Measurements from ENCODE around the gene SH3PXD2B. TPM values are rescaled to one million over a fixed set of nuclear protein-coding genes. Genes with fewer than 3 reads are reported as not detected.

The SH3PXD2B gene
- total RNA-seq, 1 experiment from 2014 or later = 14.9 TPM

GRCh38 chr5:172438319-172438668 lies 16.0 kb downstream of the SH3PXD2B start:
- no peak for DNase-seq (ENCODE audit: extremely low read depth, low read depth)

- no peak for DNase-seq (ENCODE audit: extremely low read depth, low read depth)
These were observed 16.6 kb downstream of the SH3PXD2B start for GRCh38 chr5:172437445-172438318.

GRCh38 chr5:172436879-172437369 lies 17.4 kb downstream of the SH3PXD2B start:
- no peak for DNase-seq (ENCODE audit: extremely low read depth, low read depth)

GRCh38 chr5:172436078-172436878 lies 18.0 kb downstream of the SH3PXD2B start:
- DNase-seq (ENCODE audit: extremely low read depth, low read depth) = no peak

- no peak for DNase-seq (ENCODE audit: extremely low read depth, low read depth)
These were observed 18.8 kb downstream of the SH3PXD2B start for GRCh38 chr5:172435362-172436077.

- no peak for DNase-seq (ENCODE audit: extremely low read depth, low read depth)
These were observed 20.1 kb downstream of the SH3PXD2B start for GRCh38 chr5:172434251-172434650.

GRCh38 chr5:172433513-172433912 lies 20.8 kb downstream of the SH3PXD2B start:
- DNase-seq (ENCODE audit: extremely low read depth, low read depth) = no peak

- DNase-seq (ENCODE audit: extremely low read depth, low read depth) = no peak
These were observed 21.3 kb downstream of the SH3PXD2B start for GRCh38 chr5:172433071-172433470.

- DNase-seq (ENCODE audit: extremely low read depth, low read depth) = no peak
These were observed 24.0 kb downstream of the SH3PXD2B start for GRCh38 chr5:172430354-172430753.

GRCh38 chr5:172429201-172429940 lies 25.0 kb downstream of the SH3PXD2B start:
- DNase-seq (ENCODE audit: extremely low read depth, low read depth) = no peak

- no peak for DNase-seq (ENCODE audit: extremely low read depth, low read depth)
These were observed 25.8 kb downstream of the SH3PXD2B start for GRCh38 chr5:172428224-172429166.

GRCh38 chr5:172427202-172427601 lies 27.1 kb downstream of the SH3PXD2B start:
- DNase-seq (ENCODE audit: extremely low read depth, low read depth) = no peak

- no peak for DNase-seq (ENCODE audit: extremely low read depth, low read depth)
These were observed 28.2 kb downstream of the SH3PXD2B start for GRCh38 chr5:172426086-172426485.

GRCh38 chr5:172425402-172425801 lies 28.9 kb downstream of the SH3PXD2B start:
- no peak for DNase-seq (ENCODE audit: extremely low read depth, low read depth)

GRCh38 chr5:172424808-172425207 lies 29.5 kb downstream of the SH3PXD2B start:
- no peak for DNase-seq (ENCODE audit: extremely low read depth, low read depth)

GRCh38 chr5:172424111-172424490 lies 30.2 kb downstream of the SH3PXD2B start:
- DNase-seq (ENCODE audit: extremely low read depth, low read depth) = no peak

GRCh38 chr5:172423379-172424110 lies 30.8 kb downstream of the SH3PXD2B start:
- DNase-seq (ENCODE audit: extremely low read depth, low read depth) = no peak

- no peak for DNase-seq (ENCODE audit: extremely low read depth, low read depth)
These were observed 32.1 kb downstream of the SH3PXD2B start for GRCh38 chr5:172422255-172422654.
